ENCODE measurements around the gene CCBE1.

DNA sequence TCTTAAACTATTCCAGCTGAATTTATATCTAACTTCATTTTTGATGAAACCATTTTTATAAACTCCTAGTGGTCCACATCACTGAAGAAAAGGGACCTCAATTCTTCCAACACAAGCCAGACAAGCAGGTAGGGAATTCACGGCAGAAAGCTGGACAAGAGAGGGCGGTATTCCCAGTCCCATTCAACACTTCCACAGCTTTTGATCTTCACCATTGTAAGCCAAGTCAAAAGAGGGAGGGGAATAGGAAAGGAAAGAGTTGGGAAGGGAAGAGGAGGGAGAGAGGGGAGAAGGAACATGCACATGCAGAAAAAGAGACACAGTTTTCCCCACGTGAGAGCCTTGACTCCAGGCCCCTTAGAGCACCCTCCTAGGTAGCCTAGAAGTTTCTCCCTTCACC, 77.4 kb downstream of the CCBE1 start:
- TF ChIP-seq SUZ12 (IDR thresholded peaks at IDR 0.05; ENCODE audit: extremely low read depth, insufficient read depth, insufficient read length) (no peak), YY1 (IDR thresholded peaks at IDR 0.05; ENCODE audit: insufficient read depth, insufficient read length) (no peak), ZNF274 (IDR thresholded peaks at IDR 0.05; ENCODE audit: low read depth, low read length) (no peak)

Measured in NT2/D1 (cell line).